DMS79 treated with DMSO at 0.1 percent for 48 hours (cell line): ENCODE data around the gene DGKH.

ENCODE experiments used
- DNase-seq: peaks from one replicate; lab custom pipeline; 2025; lab: John Stamatoyannopoulos, UW

Gene DGKH

DNA sequence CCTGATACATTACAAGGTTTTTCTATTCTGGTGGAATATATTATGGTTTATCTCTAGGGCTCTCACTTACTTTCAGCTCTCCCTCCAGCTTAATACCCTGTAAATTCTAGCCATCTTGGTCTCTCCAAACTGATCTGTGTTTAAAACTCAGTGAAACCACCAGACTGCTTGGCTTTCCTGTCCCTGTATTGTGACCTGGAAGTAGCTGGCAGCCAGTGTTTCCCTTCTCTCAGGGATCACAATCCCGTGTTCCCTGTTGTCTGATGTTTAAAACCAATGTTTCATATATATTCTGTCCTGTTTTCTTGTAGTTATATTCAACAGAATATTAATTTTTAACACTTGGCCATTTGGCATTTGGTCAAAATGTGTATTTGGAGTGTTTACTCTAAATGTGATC lies 231.5 kb downstream of the DGKH start:
- DNase-seq: no peak

DNA sequence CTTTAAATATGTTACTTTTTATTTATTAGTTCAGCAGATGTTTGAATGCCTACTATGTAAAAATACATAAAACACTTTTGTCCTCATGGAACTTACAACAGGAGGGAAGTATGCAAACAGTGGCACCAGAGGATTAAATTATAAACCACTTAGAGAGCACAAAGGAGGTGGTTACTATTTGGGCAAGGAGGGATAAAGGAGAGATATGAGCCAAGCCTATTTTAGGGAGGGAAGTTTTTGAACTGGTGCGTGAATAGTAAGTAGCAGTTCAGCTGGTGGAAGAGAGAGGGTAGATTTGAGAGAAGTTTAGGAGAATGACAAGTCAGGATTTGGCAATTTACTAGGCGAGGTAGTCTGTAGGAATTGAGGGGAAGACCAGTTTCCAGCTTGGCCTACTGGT lies 232.1 kb downstream of the DGKH start:
- DNase-seq: no peak

DNA sequence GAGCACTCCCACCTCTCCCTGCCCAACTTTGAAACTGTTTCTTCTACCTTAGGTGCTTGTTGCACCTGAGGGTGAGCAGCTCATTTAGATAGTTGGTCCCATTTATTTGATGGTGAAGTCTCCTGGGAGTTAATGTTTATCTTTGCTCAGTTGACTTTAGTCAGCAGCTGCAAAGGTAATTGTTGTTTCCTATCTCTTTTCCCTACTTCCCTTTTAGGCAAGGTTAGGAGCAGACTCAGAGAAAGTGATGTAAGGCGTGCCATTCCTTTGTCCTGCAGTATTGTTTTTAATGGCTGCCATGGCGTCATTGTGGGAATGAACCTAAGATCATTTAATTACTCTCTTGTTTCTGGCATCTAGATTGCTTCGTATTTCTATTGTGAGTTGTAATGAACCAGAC lies 235.1 kb downstream of the DGKH start:
- DNase-seq: no peak

DNA sequence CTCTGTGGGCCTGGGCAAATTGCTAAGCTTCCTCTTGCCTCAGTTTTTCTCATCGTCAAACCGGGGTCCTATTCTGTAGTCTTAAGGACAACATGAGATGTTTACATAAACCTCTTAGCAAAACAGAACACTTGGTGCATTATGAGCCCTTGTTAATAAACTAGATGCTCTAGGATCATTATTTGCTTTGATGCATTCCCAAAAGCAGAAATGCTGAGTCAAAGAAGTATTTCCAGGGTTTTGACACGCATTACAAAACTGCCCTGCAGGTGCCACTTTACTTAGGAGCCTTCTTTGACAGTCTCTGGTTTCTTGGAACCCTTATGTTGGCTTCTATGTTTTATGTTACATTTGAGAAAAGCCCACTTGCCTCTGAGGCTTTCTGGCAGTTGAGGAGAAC lies 235.6 kb downstream of the DGKH start:
- peak; percentile 72 for DNase-seq
